Dedifferentiated amniotic fluid mesenchymal stem cell (primary cell): ENCODE data around the gene SRSF5.
A peak's percentile ranks its signal among the peaks of the same experiment; 100 is the strongest.
"Not testable (repeated sequence)": the region's sequence is repeated elsewhere in the genome, so short reads cannot be mapped to it uniquely, and the experiment has no call there.

Experiments
- DNase-seq: peaks from one replicate; pipeline ENCODE4 v3.0.0-alpha.2; 2016; ENCODE audit errors: extremely low spot score

The SRSF5 gene

DNA sequence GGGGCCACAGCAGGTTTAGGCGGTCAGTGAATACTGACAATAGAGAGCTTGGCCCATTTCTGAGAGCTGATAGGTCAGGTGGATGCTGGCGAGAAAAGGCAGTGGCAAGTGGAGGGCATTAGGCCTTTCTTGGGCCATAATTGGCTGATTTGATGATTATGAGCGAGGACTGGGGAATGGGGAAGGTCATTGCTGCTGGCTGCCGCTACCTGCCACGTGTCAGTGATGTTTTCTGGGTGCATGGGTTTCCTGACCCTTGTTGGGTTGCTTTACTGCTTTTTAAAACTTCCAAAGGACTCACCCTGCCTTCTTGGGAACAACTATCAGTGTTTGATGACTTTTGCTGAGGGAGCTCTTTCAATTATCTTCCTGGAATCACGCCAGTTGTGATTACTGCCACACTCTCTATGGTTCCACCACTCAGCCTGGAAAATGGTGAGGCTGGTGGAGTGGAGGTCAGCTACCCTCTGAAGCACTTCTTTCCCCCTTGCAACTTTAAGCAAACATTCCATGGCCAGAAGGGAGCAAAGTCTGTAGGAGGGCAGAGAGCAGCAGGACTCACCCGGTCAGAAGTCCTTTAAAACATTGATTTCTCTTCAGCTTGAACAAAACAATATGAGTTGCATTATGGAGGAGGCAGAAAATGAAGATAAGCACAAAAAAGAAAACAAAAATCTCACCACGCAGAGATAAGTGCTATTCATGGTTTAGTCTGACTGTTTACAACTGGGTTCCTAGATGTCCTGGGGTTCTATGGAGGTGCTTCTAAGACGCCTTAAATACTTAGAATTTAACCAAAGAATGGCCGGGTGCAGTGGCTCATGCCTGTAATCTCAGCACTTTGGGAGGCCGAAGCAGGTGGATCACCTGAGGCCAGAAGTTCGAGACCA lies 42.2 kb downstream of the SRSF5 start:
- no peak for DNase-seq

DNA sequence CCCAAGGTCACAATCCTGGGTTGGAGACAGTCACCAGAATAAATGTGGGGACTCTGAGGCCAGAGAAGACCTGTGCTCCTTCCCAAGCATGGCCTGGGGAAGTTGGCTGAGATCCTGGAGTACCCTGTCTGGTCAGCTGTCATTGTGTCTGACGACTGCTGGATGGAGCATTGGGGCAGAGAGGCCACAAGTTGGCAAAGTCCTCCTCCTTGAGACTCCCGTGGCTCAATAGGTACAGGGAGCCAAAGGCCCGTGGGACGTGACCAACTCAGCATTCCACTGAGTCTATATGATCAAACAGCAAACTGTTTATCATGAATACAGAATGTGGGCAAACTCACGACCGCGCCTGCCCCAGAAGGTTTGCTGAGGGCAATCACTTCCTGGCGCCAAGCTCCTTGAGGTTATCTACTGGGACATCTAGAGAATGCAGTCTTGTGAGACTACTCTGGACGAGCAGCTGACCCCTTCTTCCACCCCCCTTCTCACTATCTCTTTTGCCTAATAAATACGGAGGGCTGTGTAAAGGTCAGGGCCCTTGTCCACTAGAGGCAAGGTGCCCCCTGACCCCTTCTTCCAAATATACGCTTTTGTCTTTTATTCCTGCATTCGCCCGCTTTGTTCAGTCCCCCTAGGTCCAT lies 44.4 kb downstream of the SRSF5 start:
- DNase-seq: no peak

DNA sequence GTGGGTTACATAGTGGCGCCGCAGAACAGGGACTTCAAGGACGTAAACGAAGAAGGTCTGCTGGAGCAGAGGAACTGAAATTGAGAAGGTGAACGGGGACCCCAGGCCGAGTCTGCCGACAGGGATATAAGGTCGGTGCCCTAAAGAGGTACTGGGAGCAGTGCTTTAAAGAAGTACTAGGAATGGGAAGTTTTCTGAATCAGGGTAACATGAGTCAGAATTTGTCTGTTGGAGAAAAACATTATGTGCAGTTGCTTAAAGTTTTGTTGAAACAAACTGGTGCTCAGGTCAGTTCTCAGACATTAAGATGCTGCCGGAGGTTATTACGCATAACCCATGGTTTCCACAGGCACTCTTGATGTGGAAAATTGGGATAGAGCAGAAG lies 44.9 kb downstream of the SRSF5 start:
- DNase-seq: no peak

DNA sequence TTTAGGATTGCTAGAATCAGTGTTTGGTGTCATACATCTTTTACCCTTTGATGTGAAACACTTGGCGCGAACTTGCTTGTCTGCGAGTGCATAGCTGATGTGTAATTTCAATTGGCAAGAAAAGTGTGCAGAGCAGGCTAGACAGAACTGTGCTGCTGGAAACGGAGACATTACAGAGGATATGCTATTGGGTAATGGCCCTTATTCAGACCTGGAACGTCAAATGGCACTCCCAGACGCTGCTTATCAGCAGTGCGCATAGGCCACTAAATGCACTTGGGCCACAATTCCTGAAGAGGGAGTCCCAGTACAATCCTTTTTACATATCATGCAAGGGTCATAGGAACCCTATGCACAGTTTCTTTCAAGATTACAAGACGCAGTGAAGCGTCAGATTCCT lies 45.8 kb downstream of the SRSF5 start:
- no peak for DNase-seq

DNA sequence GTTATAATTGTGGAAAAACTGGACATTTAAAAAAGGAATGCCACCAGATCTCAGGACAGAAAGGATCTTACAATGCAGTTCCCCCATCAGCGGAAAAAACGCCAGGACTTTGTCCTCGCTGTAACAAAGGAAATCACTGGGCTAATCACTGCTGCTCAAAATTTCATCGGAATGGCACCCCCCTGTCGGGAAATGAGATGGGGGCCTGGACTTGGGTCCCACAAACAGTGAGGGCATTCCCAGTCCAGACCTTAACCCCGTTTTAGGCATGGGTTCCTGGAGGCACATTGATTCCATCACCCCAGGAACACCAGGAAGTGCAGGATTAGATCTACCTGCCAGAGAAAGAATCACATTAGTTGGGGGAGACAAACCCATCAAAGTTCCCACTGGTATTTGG lies 46.4 kb downstream of the SRSF5 start:
- not testable (repeated sequence) for DNase-seq

DNA sequence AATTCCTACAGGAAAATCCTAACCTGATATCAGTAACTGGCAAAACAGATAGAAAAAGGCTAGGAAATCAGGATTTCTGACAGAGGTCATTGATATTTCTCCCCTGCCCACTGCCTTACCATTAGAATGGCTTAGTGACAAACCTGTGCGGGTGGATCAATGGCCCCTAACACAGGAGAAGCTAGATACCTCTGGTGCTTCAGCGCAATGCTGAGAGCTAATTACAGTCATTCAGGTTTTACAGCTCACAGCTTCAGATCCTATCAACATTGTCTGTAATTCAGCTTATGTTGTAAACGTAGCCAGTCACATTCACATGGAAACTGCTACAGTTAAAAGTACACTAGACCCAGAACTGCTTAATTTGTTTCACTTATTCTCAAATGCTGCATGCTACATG lies 47.5 kb downstream of the SRSF5 start:
- peak; percentile 5 for DNase-seq

DNA sequence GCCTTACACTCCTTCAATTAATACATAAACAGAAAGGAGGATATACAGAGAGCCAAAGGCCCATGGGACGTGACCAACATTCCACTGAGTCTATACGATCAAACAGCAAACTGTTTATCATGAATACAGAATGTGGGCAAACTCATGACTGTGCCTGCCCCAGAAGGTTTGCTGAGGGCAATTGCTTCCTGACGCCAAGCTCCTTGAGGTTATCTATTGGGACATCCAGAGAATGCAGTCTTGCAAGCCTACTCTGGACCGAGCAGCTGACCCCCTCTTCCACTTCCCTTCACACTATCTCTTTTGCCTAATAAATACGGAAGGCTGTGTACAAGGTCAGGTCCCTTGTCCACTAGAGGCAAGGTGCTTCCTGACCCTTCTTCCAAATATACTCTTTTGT lies 48.6 kb downstream of the SRSF5 start:
- no peak for DNase-seq

DNA sequence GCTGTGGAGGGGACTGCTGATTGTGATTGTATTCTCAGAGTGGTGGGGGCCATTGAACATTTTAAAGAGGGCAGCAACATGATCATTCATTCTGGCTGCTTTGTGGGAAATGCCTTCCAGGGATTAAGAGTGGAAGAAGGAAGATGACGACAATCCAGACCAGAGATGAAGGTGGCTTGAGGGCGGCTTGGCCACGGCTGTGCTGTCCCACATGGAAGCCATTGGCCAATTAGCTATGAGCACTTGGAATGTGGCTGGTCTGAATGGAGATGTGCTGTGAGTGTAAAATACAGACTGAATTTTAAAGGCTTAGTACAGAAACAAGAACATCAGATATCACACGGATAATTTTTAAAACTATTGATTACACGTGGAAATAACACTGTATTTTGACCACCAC lies 49.3 kb downstream of the SRSF5 start:
- DNase-seq: no peak

DNA sequence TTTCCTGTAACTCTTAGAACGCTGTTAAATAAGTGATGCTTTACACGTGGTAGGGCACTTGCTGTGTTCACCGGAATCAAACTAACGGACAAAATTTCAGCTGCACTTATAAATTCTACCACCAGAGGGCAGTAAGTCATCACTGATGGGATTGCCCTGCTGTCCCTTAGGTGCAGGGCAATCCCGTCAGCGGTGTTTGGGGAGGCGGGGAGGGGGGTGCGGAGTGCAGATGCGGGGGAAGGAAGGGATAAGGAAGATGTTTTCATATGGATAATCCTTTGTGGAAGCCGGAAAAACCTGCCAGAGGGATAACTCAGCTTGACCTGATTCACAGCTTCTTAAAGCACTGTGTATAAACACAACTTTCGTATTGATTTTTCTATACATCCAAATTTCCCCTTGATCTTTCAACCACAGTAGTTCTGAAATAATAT lies 51.8 kb downstream of the SRSF5 start:
- DNase-seq: peak; percentile 49

DNA sequence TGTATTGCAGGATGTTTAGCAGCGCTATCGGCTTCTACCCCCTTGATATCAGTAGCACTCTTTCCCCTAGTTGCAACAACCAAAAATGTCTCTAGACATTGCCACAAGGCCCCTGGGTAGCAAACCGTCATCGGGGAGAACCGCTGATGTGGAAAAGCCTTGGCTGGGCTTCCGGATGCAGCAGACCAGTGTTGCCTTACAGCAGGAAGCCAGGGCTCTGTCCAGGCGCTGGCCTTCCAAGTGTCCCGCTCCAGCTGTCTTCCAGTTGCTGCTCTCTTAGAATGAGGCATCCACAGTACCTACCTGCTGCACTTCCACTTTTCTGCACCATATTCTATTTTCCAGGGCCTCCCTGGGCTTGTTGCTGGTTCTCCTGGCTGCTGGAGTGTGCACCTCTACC lies 52.7 kb downstream of the SRSF5 start:
- DNase-seq: no peak

DNA sequence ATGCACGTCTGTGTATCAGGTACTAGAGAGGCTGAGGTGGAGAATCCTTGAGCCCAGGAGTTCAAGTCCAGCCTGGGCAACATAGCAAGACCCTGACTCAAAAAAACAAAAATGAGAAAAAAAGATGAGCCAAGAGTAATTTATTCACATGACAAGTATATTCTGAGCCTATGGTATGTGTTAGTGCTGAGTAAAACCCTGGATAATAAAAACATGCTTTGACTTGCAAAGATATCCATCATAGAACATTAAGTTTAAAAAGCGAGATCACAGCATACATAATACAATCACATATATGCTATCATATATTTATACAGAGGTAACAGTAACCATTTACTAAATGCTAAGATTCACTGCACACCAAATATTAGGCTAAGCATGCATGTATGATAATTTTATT lies 54.0 kb downstream of the SRSF5 start:
- no peak for DNase-seq
